ENCODE data around the gene KCNG2.

KCNG2 gene

DNA sequence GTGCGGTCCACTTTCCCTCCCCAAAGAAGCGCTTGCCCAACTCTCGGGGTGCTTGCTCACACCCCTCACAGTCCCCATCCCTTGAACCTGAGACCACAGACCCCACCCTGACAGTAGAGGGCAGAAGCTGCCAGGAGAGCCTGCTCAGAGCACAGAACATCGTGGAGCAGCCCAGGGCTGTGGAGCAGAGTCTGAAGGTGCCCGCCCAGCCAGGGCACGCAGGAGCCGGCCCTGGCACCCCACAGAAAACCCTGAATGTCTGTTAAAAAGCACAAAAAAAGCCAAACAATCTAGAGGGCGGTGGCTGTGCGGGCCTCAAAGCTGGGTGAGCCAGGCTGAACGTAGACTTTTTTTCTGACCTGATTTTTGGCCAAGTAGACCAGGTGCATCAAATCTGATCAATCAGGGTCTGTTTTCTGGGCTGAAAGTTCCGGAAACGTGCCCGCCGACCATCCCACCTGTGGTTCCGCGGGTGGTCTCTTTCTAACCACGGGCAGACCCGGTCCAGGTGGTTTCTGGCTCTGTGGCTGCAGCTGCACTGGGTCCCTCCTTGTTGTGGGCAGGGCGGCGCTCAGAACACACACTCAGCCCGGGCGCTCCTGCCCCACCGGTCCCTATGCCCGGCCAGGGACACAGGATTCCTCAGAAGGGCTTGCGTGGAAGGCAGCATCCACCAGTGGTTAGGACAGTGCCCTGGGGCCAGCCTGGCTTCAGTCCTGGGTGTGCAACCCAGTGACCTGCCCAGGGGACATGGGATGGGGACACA, 87.4 kb downstream of the KCNG2 start:
- no peak for DNase-seq (ENCODE audit: low spot score)

GRCh38 chr18:79887181-79888000, 89.7 kb downstream of the KCNG2 start:
- DNase-seq (ENCODE audit: low spot score) = no peak

GRCh38 chr18:79888016-79888415, 90.3 kb downstream of the KCNG2 start:
- DNase-seq (ENCODE audit: low spot score) = no peak

DNA sequence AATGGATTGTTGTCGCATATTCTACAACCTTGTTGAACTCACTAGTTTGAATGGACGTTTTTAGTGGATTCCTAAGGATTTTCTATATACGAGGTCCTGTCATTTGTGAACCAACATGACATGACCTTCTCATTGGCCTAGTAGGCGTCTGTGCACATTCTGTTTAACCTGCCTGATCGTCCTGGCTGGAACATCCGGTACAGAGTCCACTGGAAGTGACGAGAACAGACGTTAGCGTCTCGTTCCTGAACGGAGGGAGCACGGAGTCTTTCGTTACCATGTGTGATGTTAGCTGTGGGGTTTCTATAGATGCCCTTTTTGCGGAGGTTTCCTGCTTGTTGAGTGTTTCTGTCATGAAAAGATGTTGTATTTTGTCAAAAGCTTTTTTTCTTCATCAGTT, 91.8 kb downstream of the KCNG2 start:
- no peak for DNase-seq (ENCODE audit: low spot score)

DNA sequence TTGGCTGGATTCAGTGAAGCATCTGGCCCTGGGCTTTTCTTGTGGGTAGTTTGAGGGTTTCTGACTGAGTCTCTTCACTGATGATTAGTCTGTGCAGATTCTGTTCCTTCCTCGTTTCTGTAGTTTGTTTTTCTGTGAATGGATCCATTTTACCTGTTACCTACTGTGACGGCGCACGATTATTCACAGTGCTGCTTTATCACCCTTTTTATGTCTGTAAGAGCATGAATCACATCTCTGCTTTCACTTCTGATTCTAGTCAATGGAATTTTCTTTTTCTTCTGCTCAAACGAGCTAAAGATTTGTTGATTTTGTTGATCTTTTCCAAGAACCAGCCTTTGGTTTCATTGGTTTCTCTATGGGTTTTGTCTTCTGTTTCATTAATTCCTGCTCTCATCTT, 92.9 kb downstream of the KCNG2 start:
- DNase-seq (ENCODE audit: low spot score) = no peak

GRCh38 chr18:79896738-79897137, 99.0 kb downstream of the KCNG2 start:
- DNase-seq (ENCODE audit: low spot score) = no peak

DNA sequence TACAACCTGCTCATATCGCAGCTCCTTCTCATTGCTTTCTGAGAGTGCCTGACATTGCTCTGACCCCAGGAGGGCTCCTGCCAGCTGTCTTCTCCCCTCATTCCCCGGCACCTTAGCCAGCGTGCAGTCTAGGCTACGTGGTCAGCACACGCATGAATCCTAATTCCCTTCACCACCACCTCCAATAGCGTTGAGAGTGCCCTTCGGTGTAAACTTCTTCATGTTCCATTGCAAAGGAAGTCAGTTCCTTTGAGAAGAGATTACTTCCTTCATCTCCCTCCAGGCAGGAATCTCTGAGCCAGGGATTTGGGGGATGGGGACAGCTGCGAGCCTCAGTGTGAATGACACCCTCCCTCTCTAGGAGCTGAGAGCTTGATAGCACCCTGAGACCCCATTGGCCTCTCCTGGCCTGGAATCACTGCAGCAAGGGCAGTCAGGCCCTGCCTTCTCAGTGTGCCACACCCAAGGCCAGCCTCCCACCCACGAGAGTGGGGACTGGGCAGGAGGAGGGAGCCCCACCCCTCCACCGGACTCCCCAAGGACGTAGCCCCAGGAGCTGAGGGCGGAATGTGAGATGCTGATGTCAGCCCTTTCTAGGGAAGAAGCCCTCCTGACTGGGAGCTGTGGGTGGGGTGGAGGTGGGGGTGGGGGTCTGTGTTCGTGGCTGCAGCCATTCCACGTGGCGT, 100.3 kb downstream of the KCNG2 start:
- no peak for DNase-seq (ENCODE audit: low spot score)

DNA sequence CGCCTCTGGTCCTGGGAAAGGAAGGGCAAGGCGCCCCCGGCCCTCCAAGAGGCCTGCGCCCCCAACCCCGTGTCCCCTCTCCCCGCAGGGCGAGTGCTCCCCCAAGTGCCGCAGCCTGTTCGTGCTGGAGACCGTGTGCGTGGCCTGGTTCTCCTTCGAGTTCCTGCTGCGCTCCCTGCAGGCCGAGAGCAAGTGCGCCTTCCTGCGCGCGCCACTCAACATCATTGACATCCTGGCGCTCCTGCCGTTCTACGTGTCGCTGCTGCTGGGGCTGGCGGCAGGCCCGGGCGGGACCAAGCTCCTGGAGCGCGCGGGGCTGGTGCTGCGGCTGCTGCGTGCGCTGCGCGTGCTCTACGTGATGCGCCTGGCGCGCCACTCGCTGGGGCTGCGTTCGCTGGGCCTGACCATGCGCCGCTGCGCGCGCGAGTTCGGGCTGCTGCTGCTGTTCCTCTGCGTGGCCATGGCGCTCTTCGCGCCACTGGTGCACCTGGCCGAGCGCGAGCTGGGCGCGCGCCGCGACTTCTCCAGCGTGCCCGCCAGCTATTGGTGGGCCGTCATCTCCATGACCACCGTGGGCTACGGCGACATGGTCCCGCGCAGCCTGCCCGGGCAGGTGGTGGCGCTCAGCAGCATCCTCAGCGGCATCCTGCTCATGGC, 101.3 kb downstream of the KCNG2 start:
- no peak for DNase-seq (ENCODE audit: low spot score)

DNA sequence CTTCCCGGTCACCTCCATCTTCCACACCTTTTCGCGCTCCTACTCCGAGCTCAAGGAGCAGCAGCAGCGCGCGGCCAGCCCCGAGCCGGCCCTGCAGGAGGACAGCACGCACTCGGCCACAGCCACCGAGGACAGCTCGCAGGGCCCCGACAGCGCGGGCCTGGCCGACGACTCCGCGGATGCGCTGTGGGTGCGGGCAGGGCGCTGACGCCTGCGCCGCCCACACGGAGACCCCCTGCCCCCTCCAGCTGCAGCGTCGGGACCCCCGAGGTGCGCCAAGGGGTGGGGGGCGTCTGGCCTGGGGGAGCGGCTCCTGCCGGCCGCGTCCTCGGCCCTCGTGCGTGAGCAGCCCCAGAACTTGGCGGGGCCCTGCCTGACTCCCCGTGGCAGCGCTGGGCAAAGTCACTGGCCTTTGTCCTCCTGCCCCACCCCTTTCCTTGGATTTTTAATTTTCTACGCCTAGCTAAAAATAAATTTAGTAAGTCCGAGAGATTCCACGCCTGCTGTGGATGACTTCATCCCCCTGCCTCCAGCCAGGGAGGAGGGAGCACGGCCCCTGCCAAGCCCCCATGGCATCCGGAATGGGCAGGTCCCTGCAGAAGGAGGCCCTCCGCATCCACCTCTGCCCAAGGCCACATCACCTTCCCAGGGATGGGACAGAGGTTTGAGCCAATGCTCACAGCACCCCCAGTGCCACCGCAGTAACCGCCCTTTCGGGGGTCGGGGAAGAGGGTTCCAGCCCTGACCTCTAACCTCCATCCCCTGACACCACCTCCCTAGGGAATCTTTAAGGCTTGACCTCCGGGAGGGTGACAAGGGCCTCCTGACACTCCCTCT, 102.1 kb downstream of the KCNG2 start:
- DNase-seq (ENCODE audit: low spot score) = no peak

DNA sequence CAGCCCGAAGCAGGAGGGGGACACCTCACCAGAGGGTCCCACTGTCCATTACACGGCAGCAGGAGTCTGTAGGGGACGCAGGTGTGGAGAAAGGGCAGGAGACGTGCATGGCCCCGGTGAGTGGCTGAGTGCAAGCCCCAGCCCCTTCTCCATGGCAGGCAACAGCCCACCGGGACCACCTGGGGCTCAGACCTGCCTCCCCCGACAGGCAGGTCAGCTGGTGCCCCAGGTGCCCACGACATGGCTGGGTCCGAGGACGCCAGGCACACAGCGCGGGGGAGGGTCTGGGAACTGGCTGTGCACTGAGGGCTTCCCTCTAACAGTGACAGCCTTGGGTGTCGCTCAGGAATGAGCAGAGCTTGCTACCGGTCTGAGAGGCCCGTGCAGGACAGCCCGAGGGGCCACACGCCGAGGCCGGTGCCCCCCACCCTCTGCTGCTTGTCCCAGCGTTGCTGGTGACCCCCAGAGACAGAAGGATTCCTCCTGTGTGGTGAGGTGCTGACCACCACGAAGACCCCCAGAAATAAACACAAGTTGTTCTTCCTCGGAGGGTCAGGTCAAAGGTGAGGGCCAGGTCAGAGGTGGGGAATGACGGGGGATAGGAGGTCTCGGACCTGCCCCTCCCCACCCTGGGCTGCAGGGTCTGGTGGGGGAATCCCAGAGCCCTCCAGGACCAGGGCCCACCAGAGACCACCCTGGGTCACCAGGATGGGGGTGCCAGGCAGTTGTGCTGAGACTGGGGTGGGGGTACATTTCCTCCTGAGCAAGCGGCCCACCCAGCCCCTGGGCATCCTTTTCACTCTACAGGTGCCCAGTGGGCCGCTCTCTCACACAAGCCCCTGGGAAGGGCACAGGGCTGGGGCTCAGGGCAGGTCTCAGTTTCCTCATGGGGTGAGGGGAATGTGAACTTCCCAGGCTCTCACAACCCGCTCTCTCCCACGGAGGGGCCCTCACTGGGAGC, 103.2 kb downstream of the KCNG2 start:
- DNase-seq (ENCODE audit: low spot score) = no peak

DNA sequence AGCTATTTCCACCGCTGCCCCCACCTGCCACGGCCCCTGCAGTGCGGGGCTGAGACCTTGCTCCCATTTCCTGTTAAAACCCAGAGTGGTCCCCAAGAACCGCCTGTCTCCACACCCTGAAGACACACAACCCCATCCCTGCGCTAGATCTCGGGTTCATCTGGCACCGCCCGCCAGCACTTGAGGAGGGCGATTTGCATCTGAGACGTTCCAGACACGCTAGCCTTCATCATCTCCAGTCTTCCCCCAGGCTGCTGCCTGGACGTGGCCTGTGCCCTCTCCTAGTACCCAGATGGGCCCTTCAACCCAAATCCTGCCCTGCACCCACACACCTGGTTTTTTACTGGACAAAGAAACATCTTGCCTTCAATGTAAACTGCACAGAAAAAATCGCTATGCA, 103.9 kb downstream of the KCNG2 start:
- no peak for DNase-seq (ENCODE audit: low spot score)

GRCh38 chr18:79902075-79902474, 104.3 kb downstream of the KCNG2 start:
- no peak for DNase-seq (ENCODE audit: low spot score)

DNA sequence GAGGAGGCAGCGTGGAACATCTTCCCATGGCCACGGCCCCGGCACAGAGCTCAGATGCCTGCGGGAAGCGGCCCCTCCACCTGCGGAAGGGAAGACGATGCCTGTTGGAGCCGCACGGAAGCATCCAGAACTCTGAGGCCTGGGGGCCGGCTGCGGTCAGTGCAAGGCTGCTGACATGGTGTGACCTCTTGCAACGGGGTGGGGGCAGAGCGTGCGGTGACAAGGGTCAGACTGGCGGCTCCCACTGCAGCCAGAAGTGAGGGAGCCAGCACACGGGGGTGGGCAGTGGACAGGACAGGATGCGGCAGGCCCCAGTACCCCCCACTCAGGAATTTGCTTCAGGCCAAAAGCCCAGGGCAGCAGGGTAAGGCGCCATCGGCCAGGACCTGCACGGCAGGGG, 104.9 kb downstream of the KCNG2 start:
- no peak for DNase-seq (ENCODE audit: low spot score)

DNA sequence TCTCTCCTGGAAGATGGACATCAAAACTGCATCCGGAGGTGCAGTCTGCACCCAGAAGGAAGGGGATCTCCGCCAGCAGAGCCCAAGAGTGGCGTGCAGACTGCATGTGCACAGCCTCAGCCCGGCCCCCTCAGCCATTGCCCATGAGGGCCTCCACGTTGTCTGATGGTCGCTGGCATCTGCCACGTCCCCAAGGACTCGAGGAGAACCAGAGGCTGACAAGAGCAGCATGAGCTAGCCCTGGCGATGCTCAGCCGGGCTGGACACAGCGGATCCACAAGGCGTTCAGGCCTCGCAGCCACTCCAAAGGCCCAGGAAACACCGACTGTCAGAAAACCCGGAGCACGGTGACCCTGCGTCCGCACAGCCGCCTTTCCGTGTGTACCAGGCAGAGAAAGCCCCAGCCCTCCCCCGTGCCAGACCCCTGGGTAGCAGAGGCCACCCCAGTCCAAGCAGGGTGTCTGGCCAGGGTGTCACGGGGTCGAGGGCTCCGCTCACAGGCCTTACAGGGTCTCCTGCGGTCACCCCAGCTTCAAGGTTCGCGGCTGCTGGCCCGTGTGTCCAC, 105.4 kb downstream of the KCNG2 start:
- DNase-seq (ENCODE audit: low spot score) = no peak

GRCh38 chr18:79903787-79904356, 106.1 kb downstream of the KCNG2 start:
- no peak for DNase-seq (ENCODE audit: low spot score)

GRCh38 chr18:79904357-79905147, 106.8 kb downstream of the KCNG2 start:
- no peak for DNase-seq (ENCODE audit: low spot score)

GRCh38 chr18:79905389-79905911, 107.7 kb downstream of the KCNG2 start:
- DNase-seq (ENCODE audit: low spot score) = no peak

DNA sequence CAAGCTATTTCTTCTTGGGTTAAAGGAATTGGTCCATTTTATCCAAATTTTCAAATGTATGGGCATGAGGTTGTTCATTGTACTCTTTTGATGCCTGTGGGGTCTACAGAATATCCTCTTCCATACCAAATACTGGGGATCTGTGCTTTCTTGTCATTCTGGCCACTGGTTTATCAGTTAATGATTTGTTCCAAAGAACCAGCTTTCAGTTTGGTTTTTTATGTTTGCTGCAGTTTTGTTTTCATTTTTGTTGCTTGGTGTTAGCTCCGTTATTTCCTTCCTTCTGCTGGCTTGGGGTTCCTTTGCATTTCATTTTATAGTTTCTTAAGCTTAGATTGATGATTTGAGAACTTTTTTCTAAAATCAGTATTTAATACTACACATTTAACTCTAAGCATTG, 108.3 kb downstream of the KCNG2 start:
- DNase-seq (ENCODE audit: low spot score) = no peak

All from globus pallidus (tissue), 1 donor.